Measurements from ENCODE around the gene MYO1E. TPM values are rescaled to one million over a fixed set of nuclear protein-coding genes. Genes with fewer than 3 reads are reported as not detected.

MYO1E gene
- total and polyA plus RNA-seq, 8 donors, result 31.4 to 101 (median 39.9) TPM

- no peaks in the 10 kb centered on the region for H3K9me3 ChIP-seq
- TF ChIP-seq CTCF (IDR thresholded peaks at IDR 0.05), result no peak
- intact Hi-C loops (cut with DNase I), result loop anchor here in 1 of 2 donors (10.0 kb wide), 1 partner anchor 65 kb away; no protein-coding TSS in a partner anchor
- no peak for ATAC-seq
- H3K4me3 ChIP-seq, result no peak overlapping the region
- H3K36me3 ChIP-seq, result no peaks in the 10 kb centered on the region
- H3K27me3 ChIP-seq, result no peaks in the 10 kb centered on the region
- H3K27ac ChIP-seq, result peak overlapping the region in 1 of 2 donors; percentile 1
- H3K4me1 ChIP-seq, result peaks cover 0 to 6% of the 10 kb centered on the region in 2 donors
- DNase-seq, result peak in 2 of 4 donors; percentile 19 to 25
Observed at GRCh38 chr15:59240036-59240435, 132.6 kb downstream of the MYO1E start.

- Histone ChIP-seq H3K4me3 (no peak overlapping the region), H3K4me1 (peaks cover 0 to 6% of the 10 kb centered on the region in 2 donors), H3K27me3 (no peaks in the 10 kb centered on the region), H3K9me3 (no peaks in the 10 kb centered on the region), H3K27ac (no peak overlapping the region), H3K36me3 (no peaks in the 10 kb centered on the region)
- DNase-seq (no peak), ATAC-seq (no peak)
- TF ChIP-seq CTCF (IDR thresholded peaks at IDR 0.05), result no peak
- intact Hi-C loops (cut with DNase I), result no loop called here
Observed at GRCh38 chr15:59237924-59238331, 134.7 kb downstream of the MYO1E start.

- intact Hi-C loops (cut with DNase I), result no loop called here
- H3K4me3 ChIP-seq, result no peak overlapping the region
- no peaks in the 10 kb centered on the region for H3K9me3 ChIP-seq
- no peak overlapping the region for H3K27ac ChIP-seq
- TF ChIP-seq CTCF (IDR thresholded peaks at IDR 0.05), result no peak
- peaks cover 4 to 6% of the 10 kb centered on the region in 2 donors for H3K4me1 ChIP-seq
- no peak for DNase-seq
- no peaks in the 10 kb centered on the region for H3K36me3 ChIP-seq
- no peaks in the 10 kb centered on the region for H3K27me3 ChIP-seq
- ATAC-seq, result peak; percentile 24
Observed at GRCh38 chr15:59237119-59237855, 135.4 kb downstream of the MYO1E start.

GRCh38 chr15:59236394-59236793 is 136.3 kb downstream of the MYO1E start:
- no peak for TF ChIP-seq CTCF (IDR thresholded peaks at IDR 0.05)
- Histone ChIP-seq H3K4me1 (peaks cover 4 to 6% of the 10 kb centered on the region in 2 donors), H3K36me3 (no peaks in the 10 kb centered on the region), H3K27ac (no peak overlapping the region), H3K4me3 (no peak overlapping the region), H3K9me3 (no peaks in the 10 kb centered on the region), H3K27me3 (no peaks in the 10 kb centered on the region)
- ATAC-seq (no peak), DNase-seq (no peak)
- intact Hi-C loops (cut with DNase I), result no loop called here

- intact Hi-C loops (cut with DNase I), result no loop called here
- H3K27ac ChIP-seq, result peak overlapping the region; percentile 5 to 60
Observed at GRCh38 chr15:59232476-59232875, 140.2 kb downstream of the MYO1E start.

More at GRCh38 chr15:59232476-59232875, 140.2 kb downstream of the MYO1E start:
- DNase-seq (no peak), ATAC-seq (peak; percentile 81)
- H3K36me3 ChIP-seq, result no peaks in the 10 kb centered on the region
- H3K9me3 ChIP-seq, result no peaks in the 10 kb centered on the region
- no peak for TF ChIP-seq CTCF (IDR thresholded peaks at IDR 0.05)
- H3K27me3 ChIP-seq, result no peaks in the 10 kb centered on the region
- H3K4me1 ChIP-seq, result peaks cover 2 to 4% of the 10 kb centered on the region in 2 donors
- H3K4me3 ChIP-seq, result no peak overlapping the region

All from left lung (tissue), 10 donors.